COLO668 (cell line): Measurements from ENCODE around the gene ATP2B2.

Source experiments
- DNase-seq: peaks from one replicate; lab custom pipeline; 2025; ENCODE audit not compliant: unreplicated experiment; lab: John Stamatoyannopoulos, UW

ATP2B2 gene

GRCh38 chr3:10405816-10406215 lies 99.6 kb downstream of the ATP2B2 start:
- DNase-seq = no peak

GRCh38 chr3:10404876-10405275 lies 100.5 kb downstream of the ATP2B2 start:
- DNase-seq = no peak

- no peak for DNase-seq
Observed at GRCh38 chr3:10404377-10404776, 101.0 kb downstream of the ATP2B2 start.

- no peak for DNase-seq
Observed at GRCh38 chr3:10401990-10402761, 103.2 kb downstream of the ATP2B2 start.

GRCh38 chr3:10400749-10401495 lies 104.5 kb downstream of the ATP2B2 start:
- DNase-seq = no peak

- no peak for DNase-seq
Observed at GRCh38 chr3:10400050-10400748, 105.2 kb downstream of the ATP2B2 start.

- no peak for DNase-seq
Observed at GRCh38 chr3:10399634-10400033, 105.8 kb downstream of the ATP2B2 start.

GRCh38 chr3:10398341-10398740 lies 107.0 kb downstream of the ATP2B2 start:
- peak; percentile 19 for DNase-seq

GRCh38 chr3:10397879-10398278 lies 107.5 kb downstream of the ATP2B2 start:
- DNase-seq = no peak

- DNase-seq = no peak
Observed at GRCh38 chr3:10396931-10397330, 108.5 kb downstream of the ATP2B2 start.

- no peak for DNase-seq
Observed at GRCh38 chr3:10396083-10396482, 109.3 kb downstream of the ATP2B2 start.

GRCh38 chr3:10395671-10396070 lies 109.7 kb downstream of the ATP2B2 start:
- DNase-seq = no peak

GRCh38 chr3:10395196-10395595 lies 110.2 kb downstream of the ATP2B2 start:
- no peak for DNase-seq

GRCh38 chr3:10394491-10395025 lies 110.8 kb downstream of the ATP2B2 start:
- no peak for DNase-seq

GRCh38 chr3:10393514-10393913 lies 111.9 kb downstream of the ATP2B2 start:
- DNase-seq = no peak

- DNase-seq = no peak
Observed at GRCh38 chr3:10392906-10393461, 112.4 kb downstream of the ATP2B2 start.

- no peak for DNase-seq
Observed at GRCh38 chr3:10392244-10392643, 113.1 kb downstream of the ATP2B2 start.

GRCh38 chr3:10391391-10391790 lies 114.0 kb downstream of the ATP2B2 start:
- DNase-seq = no peak

- DNase-seq = no peak
Observed at GRCh38 chr3:10390641-10391373, 114.6 kb downstream of the ATP2B2 start.

GRCh38 chr3:10389995-10390394 lies 115.4 kb downstream of the ATP2B2 start:
- DNase-seq = no peak

- DNase-seq = no peak
Observed at GRCh38 chr3:10389339-10389738, 116.0 kb downstream of the ATP2B2 start.
